OCI-LY1 (cell line): ENCODE measurements around the gene MPHOSPH8.

Source experiments
- H2AFZ ChIP-seq: fragments of 200-600 bp; sonication (generic), shearing (Covaris generic); 2 replicates; pipeline ENCODE4 v1.6.0; 2014; ENCODE audit warnings: antibody characterized with exemption, mild to moderate bottlenecking, low read length
- H3F3A ChIP-seq: fragments of 200-600 bp; sonication (generic), shearing (Covaris generic); 2 replicates; pipeline ENCODE4 v1.6.0; 2014; ENCODE audit warnings: mild to moderate bottlenecking, antibody characterized with exemption, low read length, moderate library complexity; ENCODE audit not compliant: insufficient read depth
- H3K27ac ChIP-seq: fragments of 200-600 bp; sonication (generic); 2 replicates; pipeline ENCODE4 v1.5.1; 2014; ENCODE audit warnings: low read length, mixed run types, mild to moderate bottlenecking, low read depth; ENCODE audit not compliant: poor library complexity, severe bottlenecking
- H3K27me3 ChIP-seq: fragments of 200-600 bp; sonication (generic); 2 replicates; pipeline ENCODE4 v1.6.0; 2014; ENCODE audit warnings: antibody characterized with exemption, mild to moderate bottlenecking, low read length, moderate library complexity; ENCODE audit not compliant: insufficient read depth
- H3K36me3 ChIP-seq: fragments of 200-600 bp; sonication (generic); 2 replicates; pipeline ENCODE4 v1.6.1; 2014; ENCODE audit warnings: mild to moderate bottlenecking, antibody characterized with exemption, low read length, moderate library complexity, mixed read lengths; ENCODE audit not compliant: insufficient read depth
- H3K4me1 ChIP-seq: fragments of 200-600 bp; sonication (generic); 2 replicates; pipeline ENCODE4 v1.5.1; 2014; ENCODE audit warnings: mild to moderate bottlenecking, low read length, moderate library complexity; ENCODE audit not compliant: insufficient read depth, severe bottlenecking
- H3K4me2 ChIP-seq: fragments of 200-600 bp; sonication (generic), shearing (Covaris generic); 2 replicates; pipeline ENCODE4 v1.6.1; 2014; ENCODE audit warnings: low read length
- H3K4me3 ChIP-seq: fragments of 200-600 bp; sonication (generic); 2 replicates; pipeline ENCODE4 v1.5.1; 2014; ENCODE audit warnings: low read length, low read depth, mild to moderate bottlenecking, mixed read lengths; ENCODE audit not compliant: poor library complexity, severe bottlenecking
- H3K79me2 ChIP-seq: fragments of 200-600 bp; shearing (Covaris generic); 2 replicates; pipeline ENCODE4 v1.6.1; 2016; ENCODE audit warnings: mixed run types, low read length, mixed read lengths; ENCODE audit not compliant: insufficient read depth
- H3K9ac ChIP-seq: fragments of 200-600 bp; sonication (generic), shearing (Covaris generic); 2 replicates; pipeline ENCODE4 v1.6.1; 2014; ENCODE audit warnings: mild to moderate bottlenecking, low read length, mixed read lengths
- H3K9me2 ChIP-seq: fragments of 200-600 bp; sonication (generic), shearing (Covaris generic); 2 replicates; pipeline ENCODE4 v1.6.1; 2014; ENCODE audit warnings: low read depth, mild to moderate bottlenecking, low read length, mixed read lengths
- H3K9me3 ChIP-seq: fragments of 200-600 bp; shearing (Covaris generic); 2 replicates; pipeline ENCODE4 v1.6.1; 2014; ENCODE audit warnings: low read length, mixed read lengths
- H4K20me1 ChIP-seq: fragments of 200-600 bp; sonication (generic), shearing (Covaris generic); 2 replicates; pipeline ENCODE4 v1.6.0; 2016; ENCODE audit warnings: mild to moderate bottlenecking, low read length; ENCODE audit not compliant: insufficient read depth
- EZH2 ChIP-seq: fragments of 200-600 bp; sonication (generic), shearing (Covaris generic); IDR thresholded peaks from 2 replicates; pipeline ENCODE4 v1.8.0; 2017; ENCODE audit warnings: borderline replicate concordance, mixed run types, mild to moderate bottlenecking, antibody characterized with exemption, low read length, moderate library complexity, mixed read lengths
- TF ChIP-seq, protein P1 (sequence below): fragments of 200-600 bp; sonication (generic), shearing (Covaris generic); IDR thresholded peaks from 2 replicates; pipeline ENCODE4 v1.5.1; 2017; ENCODE audit warnings: mild to moderate bottlenecking, antibody characterized with exemption, low read length, moderate library complexity, mixed read lengths

MPHOSPH8 gene

GRCh38 chr13:19591864-19592263 is 41.6 kb upstream of the MPHOSPH8 start:
- Histone ChIP-seq H3K9ac (no peak overlapping the region), H3K4me1 (peaks cover 8% of the 10 kb centered on the region), H3K4me2 (no peak overlapping the region), H3K79me2 (no peaks in the 10 kb centered on the region), H3F3A (no peaks in the 10 kb centered on the region), H3K9me3 (no peaks in the 10 kb centered on the region), H3K4me3 (no peak overlapping the region), H3K27me3 (no peaks in the 10 kb centered on the region), H2AFZ (no peak overlapping the region), H3K9me2 (no peaks in the 10 kb centered on the region), H3K27ac (no peak overlapping the region), H4K20me1 (no peaks in the 10 kb centered on the region), H3K36me3 (no peaks in the 10 kb centered on the region)
- no peak for TF ChIP-seq EZH2
- TF ChIP-seq, protein P1, sequence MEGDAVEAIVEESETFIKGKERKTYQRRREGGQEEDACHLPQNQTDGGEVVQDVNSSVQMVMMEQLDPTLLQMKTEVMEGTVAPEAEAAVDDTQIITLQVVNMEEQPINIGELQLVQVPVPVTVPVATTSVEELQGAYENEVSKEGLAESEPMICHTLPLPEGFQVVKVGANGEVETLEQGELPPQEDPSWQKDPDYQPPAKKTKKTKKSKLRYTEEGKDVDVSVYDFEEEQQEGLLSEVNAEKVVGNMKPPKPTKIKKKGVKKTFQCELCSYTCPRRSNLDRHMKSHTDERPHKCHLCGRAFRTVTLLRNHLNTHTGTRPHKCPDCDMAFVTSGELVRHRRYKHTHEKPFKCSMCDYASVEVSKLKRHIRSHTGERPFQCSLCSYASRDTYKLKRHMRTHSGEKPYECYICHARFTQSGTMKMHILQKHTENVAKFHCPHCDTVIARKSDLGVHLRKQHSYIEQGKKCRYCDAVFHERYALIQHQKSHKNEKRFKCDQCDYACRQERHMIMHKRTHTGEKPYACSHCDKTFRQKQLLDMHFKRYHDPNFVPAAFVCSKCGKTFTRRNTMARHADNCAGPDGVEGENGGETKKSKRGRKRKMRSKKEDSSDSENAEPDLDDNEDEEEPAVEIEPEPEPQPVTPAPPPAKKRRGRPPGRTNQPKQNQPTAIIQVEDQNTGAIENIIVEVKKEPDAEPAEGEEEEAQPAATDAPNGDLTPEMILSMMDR: no peak

- Histone ChIP-seq H4K20me1 (no peaks in the 10 kb centered on the region), H2AFZ (no peak overlapping the region), H3K4me1 (no peaks in the 10 kb centered on the region), H3K79me2 (no peaks in the 10 kb centered on the region), H3K27me3 (no peaks in the 10 kb centered on the region), H3K36me3 (no peaks in the 10 kb centered on the region), H3K9ac (no peak overlapping the region), H3K27ac (no peak overlapping the region), H3K4me2 (no peak overlapping the region), H3F3A (no peaks in the 10 kb centered on the region), H3K9me3 (no peaks in the 10 kb centered on the region), H3K4me3 (no peak overlapping the region), H3K9me2 (no peaks in the 10 kb centered on the region)
- TF ChIP-seq EZH2: no peak
- TF ChIP-seq, protein P1: no peak
Observed at GRCh38 chr13:19592657-19593180, 40.7 kb upstream of the MPHOSPH8 start.

DNA sequence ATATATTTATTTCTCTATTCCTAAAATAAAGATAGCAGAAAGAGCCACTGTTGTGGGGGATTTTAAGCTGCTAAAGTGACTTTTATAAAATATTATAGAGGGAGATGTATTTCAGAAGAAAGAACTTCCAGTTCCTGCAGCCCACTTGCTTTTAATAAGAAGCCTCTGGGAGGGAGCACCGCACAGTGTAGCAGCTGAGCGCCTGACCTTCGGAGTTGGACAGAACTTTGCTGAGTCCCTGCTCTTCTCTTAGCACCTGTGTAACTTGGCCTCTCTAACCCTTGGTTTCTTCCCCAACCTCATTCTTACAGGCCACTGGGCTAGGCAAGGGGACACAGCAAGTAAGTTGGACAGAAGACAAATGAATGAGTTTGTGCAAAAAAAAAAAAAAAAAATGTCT is 37.4 kb upstream of the MPHOSPH8 start:
- H3K4me2 ChIP-seq: no peak overlapping the region
- no peaks in the 10 kb centered on the region for H3K4me1 ChIP-seq

More for the DNA sequence above, 37.4 kb upstream of the MPHOSPH8 start:
- Histone ChIP-seq H3F3A (no peaks in the 10 kb centered on the region), H3K9ac (no peak overlapping the region), H3K27me3 (no peaks in the 10 kb centered on the region), H3K9me3 (no peaks in the 10 kb centered on the region), H3K36me3 (no peaks in the 10 kb centered on the region), H3K9me2 (no peaks in the 10 kb centered on the region), H3K27ac (no peak overlapping the region), H3K4me3 (no peak overlapping the region), H2AFZ (no peak overlapping the region), H4K20me1 (no peaks in the 10 kb centered on the region), H3K79me2 (no peaks in the 10 kb centered on the region)
- TF ChIP-seq, protein P1: no peak
- TF ChIP-seq EZH2: no peak
